HEK293 (cell line): ENCODE results near the gene TUBB2B.

ENCODE experiments used
- CTCF ChIA-PET: fragments of 350-600 bp; formaldehyde crosslinking; extraction: SDS; loops from one replicate; lab custom pipeline; 2021; ENCODE audit warnings: antibody characterized with exemption; lab: Yijun Ruan, JAX
- POLR2A ChIA-PET: fragments of 300-600 bp; formaldehyde crosslinking; extraction: SDS; loops from one replicate; lab custom pipeline; 2020; ENCODE audit warnings: antibody characterized with exemption, inconsistent platforms; lab: Yijun Ruan, JAX
- H3K27ac ChIP-seq: fragments of 200-500 bp; sonication (Bioruptor generic); 2 replicates; pipeline ENCODE4 v1.5.1; 2014; ENCODE audit warnings: low read depth, low read length, control low read depth, inconsistent platforms; ENCODE audit errors: extremely low read depth
- H3K36me3 ChIP-seq, 2 experiments: fragments of 200-500 bp in 1 of 2; sonication (Bioruptor generic) in 1 of 2; 1 replicate in 1 of 2; 2 replicates in 1 of 2; pipeline ENCODE4 v1.5.1; 2014 to 2017; ENCODE audit warnings: inconsistent platforms in 2 of 2, low read length in 2 of 2; ENCODE audit not compliant: control insufficient read depth in 2 of 2, insufficient read depth in 1 of 2
- H3K4me1 ChIP-seq: fragments of 200-500 bp; sonication (Bioruptor generic); 2 replicates; pipeline ENCODE4 v1.5.1; 2014; ENCODE audit warnings: mild to moderate bottlenecking, low read length, inconsistent platforms; ENCODE audit not compliant: control insufficient read depth, insufficient read depth
- H3K4me3 ChIP-seq: 2 replicates; pipeline ENCODE4 v1.5.1; 2011; ENCODE audit warnings: low read depth, mild to moderate bottlenecking, control low read depth, low read length, moderate library complexity
- H3K9me3 ChIP-seq: fragments of 200-500 bp; sonication (Bioruptor generic); 2 replicates; pipeline ENCODE4 v1.5.1; 2014; ENCODE audit warnings: low read depth, low read length, inconsistent platforms; ENCODE audit not compliant: control insufficient read depth, insufficient read depth
- IKZF3 ChIP-seq: fragments of 450-650 bp; IDR thresholded peaks from 2 replicates; pipeline ENCODE4 v1.5.0; 2018; ENCODE audit warnings: missing biosample characterization, mild to moderate bottlenecking, missing genetic modification characterization, moderate library complexity
- KLF10 ChIP-seq: fragments of 450-650 bp; IDR thresholded peaks from 2 replicates; pipeline ENCODE4 v1.5.1; 2018; ENCODE audit warnings: missing biosample characterization, mild to moderate bottlenecking, missing genetic modification characterization
- MYNN ChIP-seq: fragments of 450-650 bp; formaldehyde crosslinking; IDR thresholded peaks from 2 replicates; pipeline ENCODE4 v1.5.1; 2016; ENCODE audit warnings: missing biosample characterization, missing genetic modification characterization, borderline replicate concordance
- PRDM1 ChIP-seq: fragments of 450-650 bp; formaldehyde crosslinking; IDR thresholded peaks from 2 replicates; pipeline ENCODE4; 2016; ENCODE audit warnings: missing biosample characterization, missing genetic modification characterization
- SETDB1 ChIP-seq: IDR thresholded peaks from one replicate; pipeline ENCODE4 v1.6.1; 2017; ENCODE audit warnings: mild to moderate bottlenecking, low read length, moderate library complexity, mixed read lengths; ENCODE audit not compliant: insufficient read length
- SP7 ChIP-seq: fragments of 450-650 bp; formaldehyde crosslinking; IDR thresholded peaks from 2 replicates; pipeline ENCODE4 v1.5.1; 2016; ENCODE audit warnings: missing biosample characterization, missing genetic modification characterization
- ZBTB20 ChIP-seq: fragments of 450-650 bp; formaldehyde crosslinking; IDR thresholded peaks from 2 replicates; pipeline ENCODE4 v1.5.1; 2016; ENCODE audit warnings: missing biosample characterization, missing genetic modification characterization
- ZBTB21 ChIP-seq: fragments of 450-650 bp; formaldehyde crosslinking; IDR thresholded peaks from 2 replicates; pipeline ENCODE4 v1.5.1; 2017; ENCODE audit warnings: missing biosample characterization, missing genetic modification characterization
- ZBTB48 ChIP-seq: fragments of 450-650 bp; formaldehyde crosslinking; IDR thresholded peaks from 2 replicates; pipeline ENCODE4 v1.5.1; 2016; ENCODE audit warnings: missing biosample characterization, missing genetic modification characterization
- ZNF16 ChIP-seq: fragments of 450-650 bp; formaldehyde crosslinking; IDR thresholded peaks from 2 replicates; pipeline ENCODE4 v1.5.1; 2016; ENCODE audit warnings: low read depth, missing biosample characterization, missing genetic modification characterization
- ZNF24 ChIP-seq: fragments of 450-650 bp; formaldehyde crosslinking; IDR thresholded peaks from 2 replicates; pipeline ENCODE4 v1.5.1; 2016; ENCODE audit warnings: missing biosample characterization, missing genetic modification characterization
- ZNF391 ChIP-seq: fragments of 450-650 bp; formaldehyde crosslinking; IDR thresholded peaks from 2 replicates; pipeline ENCODE4 v1.5.1; 2016; ENCODE audit warnings: low read depth, missing biosample characterization, missing genetic modification characterization, borderline replicate concordance
- ZNF423 ChIP-seq: fragments of 450-650 bp; formaldehyde crosslinking; IDR thresholded peaks from 2 replicates; pipeline ENCODE4 v1.5.1; 2016; ENCODE audit warnings: missing biosample characterization, missing genetic modification characterization
- ZNF433 ChIP-seq: fragments of 450-650 bp; formaldehyde crosslinking; IDR thresholded peaks from 2 replicates; pipeline ENCODE4 v1.5.1; 2016; ENCODE audit warnings: missing biosample characterization, missing genetic modification characterization, low read depth
- ZNF654 ChIP-seq: fragments of 450-650 bp; formaldehyde crosslinking; IDR thresholded peaks from 2 replicates; pipeline ENCODE4 v1.5.1; 2016; ENCODE audit warnings: low read depth, missing biosample characterization, missing genetic modification characterization
- ZNF777 ChIP-seq: fragments of 450-650 bp; formaldehyde crosslinking; IDR thresholded peaks from 2 replicates; pipeline ENCODE4 v1.5.1; 2017; ENCODE audit warnings: missing biosample characterization, missing genetic modification characterization, borderline replicate concordance
- ZSCAN23 ChIP-seq: fragments of 450-650 bp; formaldehyde crosslinking; IDR thresholded peaks from 2 replicates; pipeline ENCODE4 v1.5.1; 2016; ENCODE audit warnings: missing biosample characterization, missing genetic modification characterization
- ZXDB ChIP-seq: fragments of 450-650 bp; formaldehyde crosslinking; IDR thresholded peaks from 2 replicates; pipeline ENCODE4 v1.5.1; 2016; ENCODE audit warnings: missing biosample characterization, missing genetic modification characterization
- TF ChIP-seq, protein P1 (sequence below): fragments of 450-650 bp; formaldehyde crosslinking; IDR thresholded peaks from 2 replicates; pipeline ENCODE4 v1.5.1; 2016; ENCODE audit warnings: missing biosample characterization, missing genetic modification characterization
- TF ChIP-seq, protein P2 (sequence below): fragments of 450-650 bp; formaldehyde crosslinking; IDR thresholded peaks from 2 replicates; pipeline ENCODE4 v1.5.1; 2016; ENCODE audit warnings: missing biosample characterization, missing genetic modification characterization
- TF ChIP-seq, protein P3 (sequence below): fragments of 450-650 bp; formaldehyde crosslinking; IDR thresholded peaks from 2 replicates; pipeline ENCODE4 v1.5.1; 2016; ENCODE audit warnings: missing biosample characterization, missing genetic modification characterization

TUBB2B gene

GRCh38 chr6:3209114-3210023, 18.1 kb downstream of the TUBB2B start (continued):
- TF ChIP-seq MYNN (tag by site-specific recombination) (no peak), SP7 (tag by site-specific recombination) (peak; percentile 65; the same call in 1 of the 2 replicates), ZNF423 (peak; percentile 60; the same call in 1 of the 2 replicates), ZNF777 (no peak), ZXDB (tag by site-specific recombination) (peak; percentile 64), ZBTB21 (peak; percentile 53; the same call in 1 of the 2 replicates), ZNF24 (tag by site-specific recombination) (peak; percentile 53; the same call in 1 of the 2 replicates), SETDB1 (peak; percentile 12), IKZF3 (tag by site-specific recombination) (no peak; the same call in none of the 2 replicates), ZSCAN23 (no peak), ZBTB20 (tag by site-specific recombination) (peak; percentile 68), ZBTB48 (tag by site-specific recombination) (peak; percentile 63; the same call in 1 of the 2 replicates), ZNF654 (tag by site-specific recombination) (peak; percentile 61), ZNF391 (tag by site-specific recombination) (no peak), KLF10 (tag by site-specific recombination) (peak; percentile 80), ZNF16 (tag by site-specific recombination) (no peak)
- TF ChIP-seq, protein P1, sequence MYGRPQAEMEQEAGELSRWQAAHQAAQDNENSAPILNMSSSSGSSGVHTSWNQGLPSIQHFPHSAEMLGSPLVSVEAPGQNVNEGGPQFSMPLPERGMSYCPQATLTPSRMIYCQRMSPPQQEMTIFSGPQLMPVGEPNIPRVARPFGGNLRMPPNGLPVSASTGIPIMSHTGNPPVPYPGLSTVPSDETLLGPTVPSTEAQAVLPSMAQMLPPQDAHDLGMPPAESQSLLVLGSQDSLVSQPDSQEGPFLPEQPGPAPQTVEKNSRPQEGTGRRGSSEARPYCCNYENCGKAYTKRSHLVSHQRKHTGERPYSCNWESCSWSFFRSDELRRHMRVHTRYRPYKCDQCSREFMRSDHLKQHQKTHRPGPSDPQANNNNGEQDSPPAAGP (tag by site-specific recombination): 0 out of 2 replicates have a peak, but pooled peaks have one; percentile 69
- TF ChIP-seq, protein P2, sequence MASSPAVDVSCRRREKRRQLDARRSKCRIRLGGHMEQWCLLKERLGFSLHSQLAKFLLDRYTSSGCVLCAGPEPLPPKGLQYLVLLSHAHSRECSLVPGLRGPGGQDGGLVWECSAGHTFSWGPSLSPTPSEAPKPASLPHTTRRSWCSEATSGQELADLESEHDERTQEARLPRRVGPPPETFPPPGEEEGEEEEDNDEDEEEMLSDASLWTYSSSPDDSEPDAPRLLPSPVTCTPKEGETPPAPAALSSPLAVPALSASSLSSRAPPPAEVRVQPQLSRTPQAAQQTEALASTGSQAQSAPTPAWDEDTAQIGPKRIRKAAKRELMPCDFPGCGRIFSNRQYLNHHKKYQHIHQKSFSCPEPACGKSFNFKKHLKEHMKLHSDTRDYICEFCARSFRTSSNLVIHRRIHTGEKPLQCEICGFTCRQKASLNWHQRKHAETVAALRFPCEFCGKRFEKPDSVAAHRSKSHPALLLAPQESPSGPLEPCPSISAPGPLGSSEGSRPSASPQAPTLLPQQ (tag by site-specific recombination): peak; percentile 72
- TF ChIP-seq, protein P3, sequence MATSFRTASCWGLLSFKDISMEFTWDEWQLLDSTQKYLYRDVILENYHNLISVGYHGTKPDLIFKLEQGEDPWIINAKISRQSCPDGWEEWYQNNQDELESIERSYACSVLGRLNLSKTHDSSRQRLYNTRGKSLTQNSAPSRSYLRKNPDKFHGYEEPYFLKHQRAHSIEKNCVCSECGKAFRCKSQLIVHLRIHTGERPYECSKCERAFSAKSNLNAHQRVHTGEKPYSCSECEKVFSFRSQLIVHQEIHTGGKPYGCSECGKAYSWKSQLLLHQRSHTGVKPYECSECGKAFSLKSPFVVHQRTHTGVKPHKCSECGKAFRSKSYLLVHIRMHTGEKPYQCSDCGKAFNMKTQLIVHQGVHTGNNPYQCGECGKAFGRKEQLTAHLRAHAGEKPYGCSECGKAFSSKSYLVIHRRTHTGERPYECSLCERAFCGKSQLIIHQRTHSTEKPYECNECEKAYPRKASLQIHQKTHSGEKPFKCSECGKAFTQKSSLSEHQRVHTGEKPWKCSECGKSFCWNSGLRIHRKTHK (tag by site-specific recombination): no peak
- TF ChIP-seq, all 188 proteins: peak for 41

GRCh38 chr6:3208775-3209113, 18.7 kb downstream of the TUBB2B start:
- no peak overlapping the region for H3K4me3 ChIP-seq
- CTCF ChIA-PET: interaction anchor here (0.6 to 2.5 kb wide), 17 partner anchors 9 to 1611 kb away, joined by 3 to 17 read pairs (median 4); partner anchors contain the start of gene TUBB2A
- TF ChIP-seq ZNF433 (no peak), PRDM1 (tag by site-specific recombination) (peak; percentile 45; the same call in 1 of the 2 replicates)

More at GRCh38 chr6:3208775-3209113, 18.7 kb downstream of the TUBB2B start:
- POLR2A ChIA-PET: interaction anchor here (0.5 to 3.2 kb wide), 16 partner anchors 8 to 219 kb away, joined by 3 to 25 read pairs (median 6); partner anchors contain the start of genes PSMG4, RIPK1 and TUBB2A
- Histone ChIP-seq H3K36me3 (no peaks in the 10 kb centered on the region), H3K4me1 (0 out of 2 replicates have a peak, but pooled peaks cover 3% of the 10 kb centered on the region), H3K27ac (no peak overlapping the region), H3K9me3 (no peaks in the 10 kb centered on the region)
